T-cell (primary cell): Measurements from ENCODE around the gene FOXN3. TPM values are rescaled to one million over a fixed set of nuclear protein-coding genes. Genes with fewer than 3 reads are reported as not detected.

Experiments
- ATAC-seq, 4 experiments: fragments of 200-7000 bp in 3 of 4; fragments of 150-1000 bp in 1 of 4; cut with Tn5 transposase; replicated peaks in 1 of 4; 1 replicate in 3 of 4; 2 replicates in 1 of 4; pipeline ENCODE4 v1.10.0; 2021; ENCODE audit warnings: moderate library complexity in 3 of 4, mild to moderate bottlenecking in 2 of 4, moderate number of reproducible peaks in 1 of 4
- CTCF ChIA-PET, 2 donors: fragments of 300-600 bp; sonication (Branson Sonifier 250); formaldehyde crosslinking; loops; one replicate each; lab custom pipeline; 2022; ENCODE audit warnings: antibody characterized with exemption in 2 of 2; lab: Charles Lee
- POLR2A ChIA-PET, 2 donors: fragments of 300-600 bp; sonication (Branson Sonifier 250); formaldehyde crosslinking; loops; one replicate each; lab custom pipeline; 2022; ENCODE audit warnings: antibody characterized with exemption in 2 of 2; lab: Charles Lee
- DNase-seq, 35 experiments: peaks; one replicate each; pipeline versions ENCODE4 v3.0.0 to v3.0.0-alpha.2; 2013 to 2023
- H3K27ac ChIP-seq: one replicate; pipeline ENCODE4 v1.5.1; 2013; ENCODE audit warnings: low read length
- H3K27me3 ChIP-seq, 2 experiments: replicated peaks in 1 of 2; 1 replicate in 1 of 2; 2 replicates in 1 of 2; pipeline versions ENCODE4 v1.6.1 to v1.7.0; 2013; ENCODE audit warnings: low read length in 1 of 2, mixed read lengths in 1 of 2; ENCODE audit not compliant: control insufficient read depth in 2 of 2, insufficient read depth in 2 of 2; ENCODE audit errors: extremely low read depth in 1 of 2
- H3K36me3 ChIP-seq, 2 donors: 1 replicate in 1 of 2; 2 replicates in 1 of 2; pipeline versions ENCODE4 v1.6.1 to v1.7.0; 2013; ENCODE audit warnings: low read length in 1 of 2; ENCODE audit not compliant: control insufficient read depth in 2 of 2, insufficient read depth in 1 of 2; ENCODE audit errors: extremely low read depth in 1 of 2
- H3K4me1 ChIP-seq, 2 experiments: 1 replicate in 1 of 2; 2 replicates in 1 of 2; pipeline versions ENCODE4 v1.6.1 to v1.7.0; 2013; ENCODE audit warnings: low read length in 2 of 2, mixed read lengths in 1 of 2; ENCODE audit not compliant: insufficient read depth in 2 of 2, control insufficient read depth in 1 of 2; ENCODE audit errors: extremely low read depth in 1 of 2
- H3K4me3 ChIP-seq, 2 donors: 1 replicate in 1 of 2; 2 replicates in 1 of 2; pipeline versions ENCODE4 v1.5.1 to v1.7.0; 2013; ENCODE audit warnings: mild to moderate bottlenecking in 2 of 2, low read length in 1 of 2, moderate library complexity in 1 of 2; ENCODE audit not compliant: control insufficient read depth in 1 of 2; ENCODE audit errors: extremely low read depth in 1 of 2
- H3K9me3 ChIP-seq: 2 replicates; pipeline ENCODE4 v1.7.0; 2013
- H3K27ac Mint-ChIP-seq, 2 donors: one replicate each; pipeline ENCODE4 v1.8.0; 2020 to 2021; ENCODE audit warnings: mild to moderate bottlenecking in 2 of 2, mixed read lengths in 2 of 2
- H3K27me3 Mint-ChIP-seq, 2 donors: one replicate each; pipeline ENCODE4 v1.8.0; 2021 to 2022; ENCODE audit warnings: mixed read lengths in 2 of 2
- H3K36me3 Mint-ChIP-seq: one replicate; pipeline ENCODE4 v1.8.0; 2021; ENCODE audit warnings: mixed read lengths
- H3K4me1 Mint-ChIP-seq, 3 donors: one replicate each; pipeline ENCODE4 v1.8.0; 2020 to 2022; ENCODE audit warnings: mixed read lengths in 3 of 3, mild to moderate bottlenecking in 1 of 3
- H3K4me3 Mint-ChIP-seq, 3 donors: one replicate each; pipeline ENCODE4 v1.8.0; 2020 to 2022; ENCODE audit warnings: mild to moderate bottlenecking in 3 of 3, mixed read lengths in 3 of 3, moderate library complexity in 3 of 3
- H3K9me3 Mint-ChIP-seq, 3 donors: one replicate each; pipeline ENCODE4 v1.8.0; 2020 to 2022; ENCODE audit warnings: mixed read lengths in 3 of 3
- WGBS: methylation state at CpG from one replicate; pipeline ENCODE4 v1.1.5; 2013; ENCODE audit warnings: missing lambda C conversion rate; ENCODE audit not compliant: insufficient coverage; 5-methylcytosine and 5-hydroxymethylcytosine counted together
- total RNA-seq, 35 experiments: library from RNA in 6 of 35; stranded (reverse) in 6 of 35; fragments of 120-200 nt in 1 of 35; gene quantifications; one replicate each; pipeline versions ENCODE4 v1.2.1 to v1.2.4 and lab custom pipeline; 2013 to 2026

FOXN3 gene
- total RNA-seq, 5 donors from 2014 or later (not counting 1 experiment from before 2014, with no cell fraction given) = 92.8 to 176 (median 103) TPM

- DNase-seq (no peak), ATAC-seq (no peak)
- Histone ChIP-seq H3K4me3 (no peak overlapping the region), H3K27ac (no peak overlapping the region), H3K27me3 (no peaks in the 10 kb centered on the region), H3K36me3 (peaks cover 5% of the 10 kb centered on the region in 2 donors), H3K9me3 (no peaks in the 10 kb centered on the region), H3K4me1 (peaks cover 0 to 12% of the 10 kb centered on the region in 2 experiments)
- POLR2A ChIA-PET = no interaction called here
- no peak overlapping the region for H3K27ac Mint-ChIP-seq
- H3K9me3 Mint-ChIP-seq = no peaks in the 10 kb centered on the region
- H3K27me3 Mint-ChIP-seq = no peaks in the 10 kb centered on the region
- 95% methylated on average over 4 of the region's 7 CpGs for WGBS
- CTCF ChIA-PET = no interaction called here
- H3K36me3 Mint-ChIP-seq = peaks cover 43% of the 10 kb centered on the region
- H3K4me3 Mint-ChIP-seq = no peak overlapping the region
- peaks cover 50 to 58% (median 55%) of the 10 kb centered on the region in 3 donors for H3K4me1 Mint-ChIP-seq
These were observed 123.0 kb downstream of the FOXN3 start for GRCh38 chr14:89294060-89294459.

GRCh38 chr14:89293314-89293916 is 123.6 kb downstream of the FOXN3 start:
- Mint-ChIP-seq H3K4me3 (no peak overlapping the region), H3K27ac (no peak overlapping the region), H3K27me3 (no peaks in the 10 kb centered on the region), H3K36me3 (peaks cover 38% of the 10 kb centered on the region), H3K9me3 (no peaks in the 10 kb centered on the region), H3K4me1 (peaks cover 46 to 55% (median 52%) of the 10 kb centered on the region in 3 donors)
- Histone ChIP-seq H3K4me1 (peaks cover 0 to 12% of the 10 kb centered on the region in 2 experiments), H3K36me3 (peaks cover 5% of the 10 kb centered on the region in 2 donors), H3K27me3 (no peaks in the 10 kb centered on the region), H3K27ac (no peak overlapping the region), H3K4me3 (no peak overlapping the region), H3K9me3 (no peaks in the 10 kb centered on the region)
- DNase-seq (no peak), ATAC-seq (no peak)
- CTCF ChIA-PET = no interaction called here
- POLR2A ChIA-PET = no interaction called here
- WGBS = 100% methylated on average over 1 of the region's 6 CpGs

- Mint-ChIP-seq H3K4me1 (peaks cover 45 to 55% (median 49%) of the 10 kb centered on the region in 3 donors), H3K27ac (peak overlapping the region in 1 of 2 donors; percentile 8), H3K4me3 (no peak overlapping the region), H3K9me3 (no peaks in the 10 kb centered on the region), H3K27me3 (no peaks in the 10 kb centered on the region), H3K36me3 (peaks cover 34% of the 10 kb centered on the region)
- no peak for ATAC-seq
- ChIA-PET POLR2A (interaction anchor here in 1 of 2 donors (0.5 kb wide), 1 partner anchor 104 kb away, joined by 3 read pairs; no protein-coding TSS in a partner anchor), CTCF (no interaction called here)
- no peaks in the 10 kb centered on the region for H3K27me3 ChIP-seq
- no peak for DNase-seq
- H3K9me3 ChIP-seq = no peaks in the 10 kb centered on the region
- H3K4me3 ChIP-seq = no peak overlapping the region
- peaks cover 5% of the 10 kb centered on the region in 2 donors for H3K36me3 ChIP-seq
- peaks cover 0 to 12% of the 10 kb centered on the region in 2 experiments for H3K4me1 ChIP-seq
- 92% methylated on average over 5 of the region's 13 CpGs for WGBS
- H3K27ac ChIP-seq = no peak overlapping the region
These were observed 124.3 kb downstream of the FOXN3 start for GRCh38 chr14:89292579-89293313.

- CTCF ChIA-PET = no interaction called here
- peaks cover 49 to 66% (median 57%) of the 10 kb centered on the region in 3 donors for H3K4me1 Mint-ChIP-seq
- peaks cover 39% of the 10 kb centered on the region for H3K36me3 Mint-ChIP-seq
- ATAC-seq = no peak
- no peak for DNase-seq
- no peak overlapping the region for H3K27ac Mint-ChIP-seq
- POLR2A ChIA-PET = no interaction called here
- Histone ChIP-seq H3K27me3 (no peaks in the 10 kb centered on the region), H3K4me3 (no peak overlapping the region), H3K27ac (no peak overlapping the region), H3K36me3 (peaks cover 5% of the 10 kb centered on the region in 2 donors), H3K4me1 (peaks cover 0 to 8% of the 10 kb centered on the region in 2 experiments), H3K9me3 (no peaks in the 10 kb centered on the region)
- WGBS = 93% methylated on average over 3 of the region's 9 CpGs
- H3K4me3 Mint-ChIP-seq = no peak overlapping the region
- no peaks in the 10 kb centered on the region for H3K27me3 Mint-ChIP-seq
- H3K9me3 Mint-ChIP-seq = no peaks in the 10 kb centered on the region
These were observed 125.6 kb downstream of the FOXN3 start for GRCh38 chr14:89291351-89291940.

DNA sequence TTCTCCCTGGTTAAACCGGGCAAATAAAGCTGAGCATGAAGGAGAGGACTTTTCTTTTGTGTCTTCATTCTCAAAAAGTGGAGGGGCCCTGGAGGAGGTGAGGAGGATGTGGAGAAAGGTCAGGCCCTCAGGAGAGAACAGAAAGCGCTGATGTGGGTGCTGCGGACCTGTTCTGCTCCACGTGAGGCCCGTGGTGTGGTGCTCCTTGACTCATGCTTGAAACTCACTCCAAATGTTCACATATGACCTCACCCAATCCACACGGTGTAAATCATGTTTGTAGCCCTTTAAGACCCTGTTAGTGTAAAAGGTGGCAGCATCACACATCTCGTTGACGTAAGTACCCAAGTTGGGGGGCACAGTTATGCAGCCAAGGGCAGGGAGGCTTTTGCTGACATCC is 126.2 kb downstream of the FOXN3 start:
- DNase-seq (no peak), ATAC-seq (no peak)
- Histone ChIP-seq H3K4me3 (no peak overlapping the region), H3K4me1 (peaks cover 0 to 6% of the 10 kb centered on the region in 2 experiments), H3K27me3 (no peaks in the 10 kb centered on the region), H3K36me3 (peaks cover 5% of the 10 kb centered on the region in 2 donors), H3K27ac (no peak overlapping the region), H3K9me3 (no peaks in the 10 kb centered on the region)
- Mint-ChIP-seq H3K27me3 (no peaks in the 10 kb centered on the region), H3K4me3 (no peak overlapping the region), H3K27ac (no peak overlapping the region), H3K36me3 (peaks cover 39% of the 10 kb centered on the region), H3K9me3 (no peaks in the 10 kb centered on the region), H3K4me1 (peaks cover 52 to 66% (median 57%) of the 10 kb centered on the region in 3 donors)
- 100% methylated on average over 3 of the region's 8 CpGs for WGBS
- CTCF ChIA-PET = no interaction called here
- POLR2A ChIA-PET = no interaction called here

- POLR2A ChIA-PET = interaction anchor here in 1 of 2 donors (0.8 kb wide), 1 partner anchor 112 kb away, joined by 3 read pairs; no protein-coding TSS in a partner anchor
- no peaks in the 10 kb centered on the region for H3K27me3 Mint-ChIP-seq
- H3K36me3 Mint-ChIP-seq = peaks cover 36% of the 10 kb centered on the region
- Histone ChIP-seq H3K9me3 (no peaks in the 10 kb centered on the region), H3K27ac (no peak overlapping the region), H3K36me3 (peaks cover 5% of the 10 kb centered on the region in 2 donors), H3K27me3 (no peaks in the 10 kb centered on the region), H3K4me3 (no peak overlapping the region), H3K4me1 (peaks cover 0 to 6% of the 10 kb centered on the region in 2 experiments)
- ATAC-seq = no peak
- H3K9me3 Mint-ChIP-seq = no peaks in the 10 kb centered on the region
- CTCF ChIA-PET = no interaction called here
- peaks cover 57 to 66% (median 61%) of the 10 kb centered on the region in 3 donors for H3K4me1 Mint-ChIP-seq
- no CpG with 5 or more reads among the region's 5 CpGs for WGBS
- DNase-seq = no peak
- no peak overlapping the region for H3K27ac Mint-ChIP-seq
- H3K4me3 Mint-ChIP-seq = no peak overlapping the region
These were observed 127.6 kb downstream of the FOXN3 start for GRCh38 chr14:89289477-89289876.
